Peyer's patch (tissue), 4 donors: Measurements from ENCODE around the gene RAP1A.

Experiments
- POLR2A ChIP-seq, 2 donors: fragments of 450-650 bp; IDR thresholded peaks; one replicate each; pipeline ENCODE4 v1.5.1; 2017; ENCODE audit warnings: antibody characterized with exemption in 2 of 2, mild to moderate bottlenecking in 2 of 2, moderate library complexity in 2 of 2
- TF ChIP-seq, protein P1 (sequence below), 6 experiments: fragments of 450-650 bp in 4 of 6; fragments of 200-600 bp in 2 of 6; sonication (generic) in 1 of 6; IDR thresholded peaks; one replicate each; pipeline ENCODE4 v1.5.1; 2017 to 2019; ENCODE audit warnings: antibody characterized with exemption in 6 of 6, mild to moderate bottlenecking in 3 of 6, moderate library complexity in 1 of 6

DNA sequence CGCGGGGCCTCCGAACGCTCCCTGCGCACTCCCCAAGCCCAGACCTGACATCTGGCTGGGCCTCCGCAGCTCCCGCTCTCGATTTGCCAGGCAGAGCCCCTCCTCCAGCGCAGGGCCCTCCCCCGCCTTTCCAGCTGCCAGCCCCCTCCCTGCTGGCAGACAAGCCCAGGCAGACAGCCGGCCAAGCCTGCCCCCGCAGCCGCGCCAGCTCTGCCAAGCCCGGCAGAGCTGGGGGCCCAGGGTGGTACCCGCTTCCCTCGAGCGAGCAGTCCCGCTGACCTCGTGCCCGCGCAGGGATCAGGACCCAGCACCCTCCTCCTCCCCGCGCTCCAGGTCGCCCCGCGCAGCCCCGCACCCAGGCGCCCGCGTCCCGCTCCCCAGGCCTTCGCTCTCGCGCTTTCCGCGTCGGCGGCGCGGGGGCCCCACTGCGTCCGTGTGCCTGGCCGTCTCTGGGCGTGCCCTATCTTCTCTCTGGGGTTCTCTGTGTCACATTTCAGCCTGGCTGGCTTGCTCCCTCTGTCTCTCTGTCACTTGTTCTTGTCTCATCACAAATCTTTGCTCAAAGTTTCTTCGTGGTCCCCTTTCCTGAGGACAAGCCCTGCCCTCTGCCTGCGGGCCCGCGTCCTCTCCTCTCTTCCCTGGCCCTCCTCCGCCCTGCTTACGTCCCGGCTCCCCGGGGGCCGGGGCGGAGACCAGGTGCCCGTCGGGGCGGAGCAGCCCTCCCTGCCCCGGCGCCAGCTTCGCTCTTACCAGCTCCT lies 119.0 kb downstream of the RAP1A start:
- TF ChIP-seq, protein P1, sequence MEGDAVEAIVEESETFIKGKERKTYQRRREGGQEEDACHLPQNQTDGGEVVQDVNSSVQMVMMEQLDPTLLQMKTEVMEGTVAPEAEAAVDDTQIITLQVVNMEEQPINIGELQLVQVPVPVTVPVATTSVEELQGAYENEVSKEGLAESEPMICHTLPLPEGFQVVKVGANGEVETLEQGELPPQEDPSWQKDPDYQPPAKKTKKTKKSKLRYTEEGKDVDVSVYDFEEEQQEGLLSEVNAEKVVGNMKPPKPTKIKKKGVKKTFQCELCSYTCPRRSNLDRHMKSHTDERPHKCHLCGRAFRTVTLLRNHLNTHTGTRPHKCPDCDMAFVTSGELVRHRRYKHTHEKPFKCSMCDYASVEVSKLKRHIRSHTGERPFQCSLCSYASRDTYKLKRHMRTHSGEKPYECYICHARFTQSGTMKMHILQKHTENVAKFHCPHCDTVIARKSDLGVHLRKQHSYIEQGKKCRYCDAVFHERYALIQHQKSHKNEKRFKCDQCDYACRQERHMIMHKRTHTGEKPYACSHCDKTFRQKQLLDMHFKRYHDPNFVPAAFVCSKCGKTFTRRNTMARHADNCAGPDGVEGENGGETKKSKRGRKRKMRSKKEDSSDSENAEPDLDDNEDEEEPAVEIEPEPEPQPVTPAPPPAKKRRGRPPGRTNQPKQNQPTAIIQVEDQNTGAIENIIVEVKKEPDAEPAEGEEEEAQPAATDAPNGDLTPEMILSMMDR (IDR thresholded peaks at IDR 0.05): no peak
- TF ChIP-seq POLR2A (IDR thresholded peaks at IDR 0.05): no peak
